Endothelial cell of umbilical vein (primary cell): ENCODE data around the gene PELI2. TPM values are rescaled to one million over a fixed set of nuclear protein-coding genes. Genes with fewer than 3 reads are reported as not detected.
A peak's percentile ranks its signal among the peaks of the same experiment; 100 is the strongest.

Experiments
- BruUV-seq: library from RNA; stranded (reverse); fragments of 400-500 nt; replicated peaks from 2 replicates; lab custom pipeline; 2021; lab: Mats Ljungman, UMichigan
- CTCF ChIA-PET: fragments of 300-600, 350-600 bp; sonication (Branson Sonifier 250); formaldehyde crosslinking; loops from one replicate; lab custom pipeline; 2021; ENCODE audit warnings: antibody characterized with exemption, inconsistent platforms; lab: Charles Lee
- POLR2A ChIA-PET: fragments of 300-600, 350-600 bp; sonication (Branson Sonifier 250); formaldehyde crosslinking; loops from one replicate; lab custom pipeline; 2021; ENCODE audit warnings: antibody characterized with exemption, inconsistent platforms; lab: Charles Lee
- DNase-seq: peaks from one replicate; pipeline ENCODE4 v3.0.0-alpha.2; 2011; ENCODE audit warnings: low read depth, low spot score
- FAIRE-seq: peaks from 2 replicates; lab custom pipeline; 2011; peaks lifted over from hg19 to GRCh38; lab: Jason Lieb, UNC
- H2AFZ ChIP-seq: 2 replicates; pipeline ENCODE4 v1.6.0; 2012; ENCODE audit warnings: low read depth, low read length, control low read depth, inconsistent platforms
- H3K27ac ChIP-seq: 2 replicates; pipeline ENCODE4 v1.5.1; 2011; ENCODE audit warnings: low read depth, mild to moderate bottlenecking, control low read depth, low read length, moderate library complexity; ENCODE audit not compliant: insufficient read depth
- H3K27me3 ChIP-seq, 2 experiments: 2 replicates each; pipeline versions ENCODE4 v1.6.0 to v1.6.1; 2011; ENCODE audit warnings: low read length in 2 of 2, mixed read lengths in 1 of 2; ENCODE audit not compliant: control insufficient read depth in 2 of 2, insufficient read depth in 2 of 2
- H3K36me3 ChIP-seq, 2 experiments: 2 replicates in 1 of 2; 3 replicates in 1 of 2; pipeline ENCODE4 v1.5.1; 2011; ENCODE audit warnings: low read length in 2 of 2, mild to moderate bottlenecking in 1 of 2, moderate library complexity in 1 of 2; ENCODE audit not compliant: control insufficient read depth in 2 of 2, insufficient read depth in 2 of 2; ENCODE audit errors: extremely low read depth in 1 of 2
- H3K4me1 ChIP-seq: 3 replicates; pipeline ENCODE4 v1.5.1; 2011; ENCODE audit warnings: mild to moderate bottlenecking, low read length; ENCODE audit not compliant: control insufficient read depth, insufficient read depth; ENCODE audit errors: extremely low read depth
- H3K4me2 ChIP-seq: 2 replicates; pipeline ENCODE4 v1.6.1; 2011; ENCODE audit warnings: low read length, control low read depth, mixed read lengths; ENCODE audit not compliant: insufficient read depth
- H3K4me3 ChIP-seq, 3 experiments: fragments of 200-600 bp in 1 of 3; sonication (generic), shearing (Covaris generic) in 1 of 3; replicated peaks in 1 of 3; 2 replicates each; pipeline ENCODE4 v1.5.1; 2011 to 2016; ENCODE audit warnings: control low read depth in 3 of 3, low read length in 3 of 3, mild to moderate bottlenecking in 2 of 3, inconsistent platforms in 1 of 3, low read depth in 1 of 3, moderate library complexity in 1 of 3; ENCODE audit not compliant: insufficient read depth in 1 of 3
- H3K79me2 ChIP-seq: 2 replicates; pipeline ENCODE4 v1.6.0; 2012; ENCODE audit warnings: low read length, inconsistent platforms; ENCODE audit not compliant: control insufficient read depth, insufficient read depth
- H3K9ac ChIP-seq: replicated peaks from 2 replicates; pipeline ENCODE3; 2011; ENCODE audit warnings: low read length, control low read depth; ENCODE audit not compliant: insufficient read depth; ENCODE audit errors: extremely low read depth
- H3K9me1 ChIP-seq: replicated peaks from 3 replicates; pipeline ENCODE4 v1.6.0; 2011; ENCODE audit warnings: mild to moderate bottlenecking, low read length; ENCODE audit not compliant: control insufficient read depth, insufficient read depth; ENCODE audit errors: extremely low read depth
- H3K9me3 ChIP-seq: replicated peaks from 2 replicates; pipeline ENCODE4 v1.5.1; 2012; ENCODE audit warnings: low read length, inconsistent platforms; ENCODE audit not compliant: control insufficient read depth, insufficient read depth
- H4K20me1 ChIP-seq: replicated peaks from 2 replicates; pipeline ENCODE3; 2011; ENCODE audit warnings: mild to moderate bottlenecking, low read length; ENCODE audit not compliant: control insufficient read depth, insufficient read depth; ENCODE audit errors: extremely low read depth
- EZH2 ChIP-seq: IDR thresholded peaks from 2 replicates; pipeline ENCODE4 v1.6.1; 2012; ENCODE audit warnings: borderline replicate concordance, low read depth, mild to moderate bottlenecking, moderate library complexity, low read length, inconsistent platforms; ENCODE audit not compliant: severe bottlenecking
- FOS ChIP-seq: IDR thresholded peaks from 2 replicates; pipeline ENCODE4 v1.6.1; 2011; ENCODE audit warnings: mild to moderate bottlenecking, low read length, moderate library complexity, borderline replicate concordance; ENCODE audit not compliant: insufficient read depth
- GATA2 ChIP-seq: IDR thresholded peaks from 2 replicates; pipeline ENCODE4 v1.7.0; 2011; ENCODE audit warnings: low read depth, mild to moderate bottlenecking, moderate library complexity, mixed read lengths, low read length; ENCODE audit not compliant: insufficient read length, insufficient read depth
- JUN ChIP-seq: IDR thresholded peaks from 2 replicates; pipeline ENCODE4 v1.6.1; 2011; ENCODE audit warnings: borderline replicate concordance, low read depth; ENCODE audit not compliant: insufficient read length, insufficient read depth
- MYC ChIP-seq: IDR thresholded peaks from one replicate; pipeline ENCODE4 v1.6.1; 2011; ENCODE audit warnings: mild to moderate bottlenecking, low read depth, low read length
- POLR2A ChIP-seq: IDR thresholded peaks from 2 replicates; pipeline ENCODE4 v1.6.1; 2012; ENCODE audit warnings: low read depth, mild to moderate bottlenecking, control low read depth, low read length
- POLR2AphosphoS5 ChIP-seq: IDR thresholded peaks from 2 replicates; pipeline ENCODE4 v1.6.1; 2012; ENCODE audit warnings: low read depth, mild to moderate bottlenecking, control low read depth, low read length, moderate library complexity; ENCODE audit not compliant: insufficient read depth
- dilution Hi-C: fragments of 300-500 bp; cut with MboI; formaldehyde crosslinking; loops from one replicate; pipeline ENCODE4 v1.15.0; 2019; ENCODE audit warnings: low sequenced_read_pairs; ENCODE audit not compliant: extremely low pct_ligation_motif_present
- intact Hi-C: fragments of 100-400 bp; cut with micrococcal nuclease; formaldehyde crosslinking; loops from one replicate; pipeline ENCODE4 v1.10.0; 2022
- polyA plus RNA-seq, 4 experiments: library from polyadenylated mRNA; depleted of rRNA in 3 of 4; stranded (reverse) in 3 of 4; unstranded in 1 of 4; fragments of >200 nt; gene quantifications; 2 replicates each; pipeline versions ENCODE4 v1.2.1 to v1.2.3, GENCODE V29; 2011 to 2012; ENCODE audit warnings: missing spikeins in 1 of 4
- total RNA-seq: library from RNA; stranded (reverse); gene quantifications from 2 replicates; pipeline ENCODE4 v1.2.3, GENCODE V29; 2021
- TF ChIP-seq, protein P1 (sequence below), 2 donors: IDR thresholded peaks; 1 replicate in 1 of 2; 2 replicates in 1 of 2; pipeline ENCODE4 v1.5.1; 2011; ENCODE audit warnings: low read length in 2 of 2, mild to moderate bottlenecking in 2 of 2, moderate library complexity in 2 of 2, control low read depth in 1 of 2, inconsistent platforms in 1 of 2, low read depth in 1 of 2; ENCODE audit not compliant: insufficient read depth in 1 of 2; ENCODE audit errors: extremely low read depth in 1 of 2
- TF ChIP-seq, protein P2 (sequence below): IDR thresholded peaks from 2 replicates; pipeline ENCODE4 v1.6.1; 2011; ENCODE audit not compliant: insufficient read depth, insufficient read length

PELI2 gene
- total and polyA plus RNA-seq, 2 donors (not counting 3 experiments of a cell fraction or from before 2014, with no cell fraction given) = 11.5 to 13.0 TPM

DNA sequence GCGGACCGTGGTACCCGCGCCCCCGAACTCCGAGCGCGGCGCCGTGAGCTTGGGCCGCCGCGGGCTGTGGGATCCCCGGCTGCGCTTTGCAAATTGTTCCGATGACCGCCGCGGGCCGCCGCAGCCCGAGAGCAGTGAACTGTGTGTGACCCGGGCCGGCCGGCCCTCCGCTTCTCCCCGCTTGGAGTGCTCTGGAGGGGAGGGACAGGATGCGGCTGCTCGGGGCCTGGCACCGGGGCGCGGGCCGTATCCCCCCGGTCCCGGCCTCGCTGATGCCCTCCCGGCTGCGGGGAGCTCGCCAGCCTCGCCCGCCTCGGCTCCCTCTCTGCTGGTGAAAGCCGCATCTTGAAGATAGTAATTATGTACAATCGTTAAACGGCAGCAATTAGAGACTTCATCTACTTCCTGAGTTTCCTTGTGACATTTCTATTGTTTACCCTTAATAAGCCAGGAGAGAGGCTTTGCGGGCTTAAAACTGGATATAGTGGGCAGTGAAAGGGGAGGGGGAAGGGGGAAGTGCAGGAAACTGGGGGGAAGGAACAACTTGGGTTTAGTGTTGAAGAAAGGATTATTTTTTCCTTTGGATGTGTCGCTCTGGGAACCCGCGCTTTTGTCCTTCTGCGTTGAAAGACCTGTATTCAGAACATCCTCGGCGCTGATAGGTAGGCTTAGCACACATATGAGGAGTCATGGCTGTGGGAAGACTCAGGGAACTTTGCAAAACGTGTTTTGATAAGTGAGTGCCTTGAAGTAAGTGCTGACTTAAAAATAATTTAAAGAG is 1.2 kb downstream of the PELI2 start:
- POLR2A ChIA-PET = interaction anchor here (0.6 kb wide), 1 partner anchor 1217 kb away, joined by 3 read pairs; no protein-coding TSS in a partner anchor
- DNase-seq = peak; percentile 54
- no peak for FAIRE-seq

DNA sequence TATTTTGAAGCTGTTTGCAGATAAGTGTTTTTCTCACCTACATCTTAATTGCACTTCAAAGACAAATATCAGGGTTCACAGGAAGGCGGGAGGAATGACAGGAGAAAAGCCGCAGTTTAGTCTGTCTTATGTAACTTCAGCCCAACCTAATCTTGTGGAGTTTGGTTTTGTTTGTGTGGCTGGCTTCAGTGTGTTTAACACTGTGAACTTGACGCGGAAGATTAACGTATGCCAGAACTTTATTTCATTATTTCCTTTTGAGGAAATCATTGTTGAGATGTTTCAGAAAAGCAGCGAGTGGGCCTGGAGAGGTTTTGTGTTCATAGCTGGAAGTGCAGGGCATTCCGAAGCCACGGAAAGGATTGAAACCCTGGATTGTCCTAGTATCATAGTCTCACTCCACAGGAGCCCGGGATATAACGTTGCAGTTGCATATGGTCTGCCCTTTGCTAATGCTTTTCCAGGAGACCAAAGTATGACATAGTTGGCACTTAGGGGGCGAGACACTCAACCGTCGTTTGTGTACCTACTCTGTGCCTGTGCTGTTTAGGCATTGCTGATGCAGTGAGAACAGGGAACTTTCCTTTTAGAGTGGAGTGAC is 2.0 kb downstream of the PELI2 start:
- DNase-seq (peak; percentile 65), FAIRE-seq (no peak)
- Histone ChIP-seq H3K27me3 (peaks cover 0 to 3% of the 10 kb centered on the region in 2 experiments), H3K4me2 (peak overlapping the region; percentile 87), H3K79me2 (peaks cover 12% of the 10 kb centered on the region), H2AFZ (peak overlapping the region; percentile 81), H3K9ac (peak overlapping the region; percentile 89), H3K4me1 (peaks cover 19% of the 10 kb centered on the region), H4K20me1 (no peaks in the 10 kb centered on the region), H3K9me1 (no peaks in the 10 kb centered on the region), H3K9me3 (no peaks in the 10 kb centered on the region), H3K36me3 (no peaks in the 10 kb centered on the region), H3K27ac (no peak overlapping the region), H3K4me3 (peak overlapping the region; percentile 77 to 92 (median 90))
- ChIA-PET POLR2A (no interaction called here), CTCF (interaction anchor here (1.2 to 2.7 kb wide), 3 partner anchors 220 to 413 kb away, joined by 4 to 14 read pairs (median 5); no protein-coding TSS in a partner anchor)
- intact Hi-C loops (no loop called here), dilution Hi-C loops (no loop called here)
- TF ChIP-seq FOS = no peak
- TF ChIP-seq, protein P1, sequence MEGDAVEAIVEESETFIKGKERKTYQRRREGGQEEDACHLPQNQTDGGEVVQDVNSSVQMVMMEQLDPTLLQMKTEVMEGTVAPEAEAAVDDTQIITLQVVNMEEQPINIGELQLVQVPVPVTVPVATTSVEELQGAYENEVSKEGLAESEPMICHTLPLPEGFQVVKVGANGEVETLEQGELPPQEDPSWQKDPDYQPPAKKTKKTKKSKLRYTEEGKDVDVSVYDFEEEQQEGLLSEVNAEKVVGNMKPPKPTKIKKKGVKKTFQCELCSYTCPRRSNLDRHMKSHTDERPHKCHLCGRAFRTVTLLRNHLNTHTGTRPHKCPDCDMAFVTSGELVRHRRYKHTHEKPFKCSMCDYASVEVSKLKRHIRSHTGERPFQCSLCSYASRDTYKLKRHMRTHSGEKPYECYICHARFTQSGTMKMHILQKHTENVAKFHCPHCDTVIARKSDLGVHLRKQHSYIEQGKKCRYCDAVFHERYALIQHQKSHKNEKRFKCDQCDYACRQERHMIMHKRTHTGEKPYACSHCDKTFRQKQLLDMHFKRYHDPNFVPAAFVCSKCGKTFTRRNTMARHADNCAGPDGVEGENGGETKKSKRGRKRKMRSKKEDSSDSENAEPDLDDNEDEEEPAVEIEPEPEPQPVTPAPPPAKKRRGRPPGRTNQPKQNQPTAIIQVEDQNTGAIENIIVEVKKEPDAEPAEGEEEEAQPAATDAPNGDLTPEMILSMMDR (IDR thresholded peaks at IDR 0.05; ENCODE audit: extremely low read depth in 1 of 2, insufficient read depth in 1 of 2, low read depth in 1 of 2, low read length in 2 of 2) = no peak
- TF ChIP-seq GATA2 = no peak
- no peak for TF ChIP-seq JUN
- TF ChIP-seq POLR2AphosphoS5 = no peak
- no peak for TF ChIP-seq MYC
- TF ChIP-seq, protein P2, sequence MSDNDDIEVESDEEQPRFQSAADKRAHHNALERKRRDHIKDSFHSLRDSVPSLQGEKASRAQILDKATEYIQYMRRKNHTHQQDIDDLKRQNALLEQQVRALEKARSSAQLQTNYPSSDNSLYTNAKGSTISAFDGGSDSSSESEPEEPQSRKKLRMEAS = no peak
- no peak for TF ChIP-seq POLR2A
- no peak for TF ChIP-seq EZH2
- BruUV-seq = TSS peak; percentile 39

More for the DNA sequence above, 1.2 kb downstream of the PELI2 start:
- peaks cover 12% of the 10 kb centered on the region for H3K79me2 ChIP-seq
- no peaks in the 10 kb centered on the region for H3K9me1 ChIP-seq
- dilution Hi-C loops = no loop called here
- BruUV-seq = no TSS peak
- CTCF ChIA-PET = interaction anchor here (1.1 to 3.5 kb wide), 5 partner anchors 221 to 412 kb away, joined by 3 to 22 read pairs (median 5); no protein-coding TSS in a partner anchor
- peak overlapping the region; percentile 77 to 92 (median 90) for H3K4me3 ChIP-seq
- no peaks in the 10 kb centered on the region for H4K20me1 ChIP-seq
- peak overlapping the region; percentile 48 for H3K27ac ChIP-seq
- no peaks in the 10 kb centered on the region for H3K36me3 ChIP-seq
- TF ChIP-seq POLR2AphosphoS5 = no peak
- peak overlapping the region; percentile 89 for H3K9ac ChIP-seq
- peaks cover 0 to 3% of the 10 kb centered on the region in 2 experiments for H3K27me3 ChIP-seq
- peaks cover 19% of the 10 kb centered on the region for H3K4me1 ChIP-seq
- peak overlapping the region; percentile 81 for H2AFZ ChIP-seq
- no peaks in the 10 kb centered on the region for H3K9me3 ChIP-seq
- H3K4me2 ChIP-seq = peak overlapping the region; percentile 87
- intact Hi-C loops = loop anchor here (1.0 to 10.0 kb wide), 8 partner anchors 103 to 355 kb away; no protein-coding TSS in a partner anchor
